HEK293 (cell line): ENCODE data around the gene KARS1.
A peak's percentile ranks its signal among the peaks of the same experiment; 100 is the strongest.

Source experiments
- GFI1B ChIP-seq: fragments of 450-650 bp; formaldehyde crosslinking; IDR thresholded peaks from 2 replicates; pipeline ENCODE4 v1.5.1; 2016; ENCODE audit warnings: missing biosample characterization, missing genetic modification characterization
- IKZF3 ChIP-seq: fragments of 450-650 bp; IDR thresholded peaks from 2 replicates; pipeline ENCODE4 v1.5.0; 2018; ENCODE audit warnings: missing biosample characterization, mild to moderate bottlenecking, missing genetic modification characterization, moderate library complexity
- KLF7 ChIP-seq: fragments of 450-650 bp; formaldehyde crosslinking; IDR thresholded peaks from 2 replicates; pipeline ENCODE4 v1.5.1; 2016; ENCODE audit warnings: missing biosample characterization, missing genetic modification characterization, borderline replicate concordance
- MZF1 ChIP-seq: fragments of 450-650 bp; formaldehyde crosslinking; IDR thresholded peaks from 2 replicates; pipeline ENCODE4 v1.5.1; 2017; ENCODE audit warnings: missing biosample characterization, missing genetic modification characterization, borderline replicate concordance
- REPIN1 ChIP-seq: fragments of 450-650 bp; formaldehyde crosslinking; IDR thresholded peaks from 2 replicates; pipeline ENCODE4 v1.5.1; 2017; ENCODE audit warnings: missing biosample characterization, missing genetic modification characterization, low read depth
- SCRT2 ChIP-seq: fragments of 450-650 bp; formaldehyde crosslinking; IDR thresholded peaks from 2 replicates; pipeline ENCODE4 v1.5.1; 2016; ENCODE audit warnings: missing biosample characterization, missing genetic modification characterization
- SETDB1 ChIP-seq: IDR thresholded peaks from one replicate; pipeline ENCODE4 v1.6.1; 2017; ENCODE audit warnings: mild to moderate bottlenecking, low read length, moderate library complexity, mixed read lengths; ENCODE audit not compliant: insufficient read length
- YY1 ChIP-seq: fragments of 450-650 bp; formaldehyde crosslinking; IDR thresholded peaks from 2 replicates; pipeline ENCODE4 v1.5.1; 2018; ENCODE audit warnings: missing biosample characterization, missing genetic modification characterization
- ZNF274 ChIP-seq, 2 experiments: fragments of 200-500 bp in 1 of 2; fragments of 450-650 bp in 1 of 2; sonication (Bioruptor generic) in 1 of 2; formaldehyde crosslinking in 1 of 2; IDR thresholded peaks; 2 replicates each; pipeline versions ENCODE4 v1.5.1 to v1.6.1; 2014 to 2016; ENCODE audit warnings: borderline replicate concordance in 1 of 2, inconsistent platforms in 1 of 2, low read length in 1 of 2, missing biosample characterization in 1 of 2, missing genetic modification characterization in 1 of 2
- ZNF324 ChIP-seq: fragments of 450-650 bp; formaldehyde crosslinking; IDR thresholded peaks from 2 replicates; pipeline ENCODE4 v1.5.1; 2016; ENCODE audit warnings: missing biosample characterization, missing genetic modification characterization
- ZNF423 ChIP-seq: fragments of 450-650 bp; formaldehyde crosslinking; IDR thresholded peaks from 2 replicates; pipeline ENCODE4 v1.5.1; 2016; ENCODE audit warnings: missing biosample characterization, missing genetic modification characterization
- ZNF473 ChIP-seq: fragments of 450-650 bp; formaldehyde crosslinking; IDR thresholded peaks from 2 replicates; pipeline ENCODE4 v1.5.1; 2017; ENCODE audit warnings: missing biosample characterization, missing genetic modification characterization
- ZNF600 ChIP-seq: fragments of 450-650 bp; formaldehyde crosslinking; IDR thresholded peaks from 2 replicates; pipeline ENCODE4 v1.5.1; 2016; ENCODE audit warnings: missing biosample characterization, missing genetic modification characterization
- ZNF664 ChIP-seq: fragments of 450-650 bp; formaldehyde crosslinking; IDR thresholded peaks from 2 replicates; pipeline ENCODE4 v1.5.1; 2016; ENCODE audit warnings: missing biosample characterization, missing genetic modification characterization
- ZNF670 ChIP-seq: fragments of 450-650 bp; formaldehyde crosslinking; IDR thresholded peaks from 2 replicates; pipeline ENCODE4 v1.5.1; 2016; ENCODE audit warnings: missing biosample characterization, missing genetic modification characterization, low read depth
- ZXDB ChIP-seq: fragments of 450-650 bp; formaldehyde crosslinking; IDR thresholded peaks from 2 replicates; pipeline ENCODE4 v1.5.1; 2016; ENCODE audit warnings: missing biosample characterization, missing genetic modification characterization
- TF ChIP-seq, protein P1 (sequence below): fragments of 450-650 bp; IDR thresholded peaks from 2 replicates; pipeline ENCODE4 v1.5.1; 2018; ENCODE audit warnings: missing biosample characterization, mild to moderate bottlenecking, missing genetic modification characterization
- TF ChIP-seq, protein P2 (sequence below): fragments of 450-650 bp; formaldehyde crosslinking; IDR thresholded peaks from 2 replicates; pipeline ENCODE4 v1.5.1; 2016; ENCODE audit warnings: missing biosample characterization, missing genetic modification characterization
- TF ChIP-seq, protein P3 (sequence below): fragments of 450-650 bp; formaldehyde crosslinking; IDR thresholded peaks from 2 replicates; pipeline ENCODE4 v1.5.1; 2016; ENCODE audit warnings: missing biosample characterization, missing genetic modification characterization
- TF ChIP-seq, protein P4 (sequence below): fragments of 450-650 bp; formaldehyde crosslinking; IDR thresholded peaks from 2 replicates; pipeline ENCODE4 v1.5.1; 2016; ENCODE audit warnings: missing biosample characterization, missing genetic modification characterization
- TF ChIP-seq, protein P5 (sequence below): fragments of 450-650 bp; formaldehyde crosslinking; optimal IDR thresholded peaks from 2 replicates; pipeline ENCODE3; 2016; ENCODE audit warnings: missing biosample characterization, mild to moderate bottlenecking, missing genetic modification characterization
- TF ChIP-seq, protein P6 (sequence below): fragments of 450-650 bp; formaldehyde crosslinking; IDR thresholded peaks from 2 replicates; pipeline ENCODE4 v1.5.1; 2016; ENCODE audit warnings: missing biosample characterization, missing genetic modification characterization

Gene KARS1

DNA sequence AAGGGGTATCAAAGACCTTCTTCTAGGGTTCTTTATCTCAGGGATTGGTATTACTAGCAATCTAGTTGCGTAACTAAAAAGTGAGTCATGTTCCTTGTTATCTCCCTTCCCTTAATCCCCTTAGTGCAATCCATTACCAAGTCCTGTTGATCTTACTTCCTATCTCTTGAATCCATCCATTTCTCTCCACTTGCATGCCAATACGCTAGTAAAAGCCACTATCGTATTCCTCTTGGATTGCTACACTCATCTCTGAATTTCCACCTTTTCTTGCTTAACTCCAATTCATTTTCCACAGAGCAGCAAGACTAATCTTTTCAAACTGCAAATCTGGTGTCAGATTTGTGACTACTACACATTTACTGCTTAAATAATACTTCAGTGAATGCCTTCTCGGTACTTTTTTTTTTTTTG, 22.5 kb downstream of the KARS1 start (continued):
- TF ChIP-seq ZNF600 (tag by site-specific recombination) (peak; percentile 52; the same call in 1 of the 2 replicates), ZNF670 (tag by site-specific recombination) (no peak), REPIN1 (no peak), ZNF324 (tag by site-specific recombination) (0 out of 2 replicates have a peak, but pooled peaks have one; percentile 36), YY1 (tag by site-specific recombination) (no peak), ZNF274 (IDR thresholded peaks at IDR 0.05; ENCODE audit: low read length) (no peak), ZNF274 (tag by site-specific recombination; IDR thresholded peaks at IDR 0.05; ENCODE audit: borderline replicate concordance) (no peak), GFI1B (peak; percentile 86), SETDB1 (no peak), MZF1 (tag by site-specific recombination) (peak; percentile 62; the same call in 1 of the 2 replicates), SCRT2 (tag by site-specific recombination) (peak; percentile 89), IKZF3 (tag by site-specific recombination) (0 out of 2 replicates have a peak, but pooled peaks have one; percentile 47), ZNF423 (tag by site-specific recombination) (no peak), ZXDB (tag by site-specific recombination) (peak; percentile 96), ZNF664 (tag by site-specific recombination) (0 out of 2 replicates have a peak, but pooled peaks have one; percentile 18), ZNF473 (tag by site-specific recombination) (no peak), KLF7 (tag by site-specific recombination) (no peak)
- TF ChIP-seq, protein P1, sequence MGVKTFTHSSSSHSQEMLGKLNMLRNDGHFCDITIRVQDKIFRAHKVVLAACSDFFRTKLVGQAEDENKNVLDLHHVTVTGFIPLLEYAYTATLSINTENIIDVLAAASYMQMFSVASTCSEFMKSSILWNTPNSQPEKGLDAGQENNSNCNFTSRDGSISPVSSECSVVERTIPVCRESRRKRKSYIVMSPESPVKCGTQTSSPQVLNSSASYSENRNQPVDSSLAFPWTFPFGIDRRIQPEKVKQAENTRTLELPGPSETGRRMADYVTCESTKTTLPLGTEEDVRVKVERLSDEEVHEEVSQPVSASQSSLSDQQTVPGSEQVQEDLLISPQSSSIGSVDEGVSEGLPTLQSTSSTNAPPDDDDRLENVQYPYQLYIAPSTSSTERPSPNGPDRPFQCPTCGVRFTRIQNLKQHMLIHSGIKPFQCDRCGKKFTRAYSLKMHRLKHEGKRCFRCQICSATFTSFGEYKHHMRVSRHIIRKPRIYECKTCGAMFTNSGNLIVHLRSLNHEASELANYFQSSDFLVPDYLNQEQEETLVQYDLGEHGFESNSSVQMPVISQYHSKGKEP (tag by site-specific recombination) = no peak; the same call in 1 of the 2 replicates
- TF ChIP-seq, protein P2, sequence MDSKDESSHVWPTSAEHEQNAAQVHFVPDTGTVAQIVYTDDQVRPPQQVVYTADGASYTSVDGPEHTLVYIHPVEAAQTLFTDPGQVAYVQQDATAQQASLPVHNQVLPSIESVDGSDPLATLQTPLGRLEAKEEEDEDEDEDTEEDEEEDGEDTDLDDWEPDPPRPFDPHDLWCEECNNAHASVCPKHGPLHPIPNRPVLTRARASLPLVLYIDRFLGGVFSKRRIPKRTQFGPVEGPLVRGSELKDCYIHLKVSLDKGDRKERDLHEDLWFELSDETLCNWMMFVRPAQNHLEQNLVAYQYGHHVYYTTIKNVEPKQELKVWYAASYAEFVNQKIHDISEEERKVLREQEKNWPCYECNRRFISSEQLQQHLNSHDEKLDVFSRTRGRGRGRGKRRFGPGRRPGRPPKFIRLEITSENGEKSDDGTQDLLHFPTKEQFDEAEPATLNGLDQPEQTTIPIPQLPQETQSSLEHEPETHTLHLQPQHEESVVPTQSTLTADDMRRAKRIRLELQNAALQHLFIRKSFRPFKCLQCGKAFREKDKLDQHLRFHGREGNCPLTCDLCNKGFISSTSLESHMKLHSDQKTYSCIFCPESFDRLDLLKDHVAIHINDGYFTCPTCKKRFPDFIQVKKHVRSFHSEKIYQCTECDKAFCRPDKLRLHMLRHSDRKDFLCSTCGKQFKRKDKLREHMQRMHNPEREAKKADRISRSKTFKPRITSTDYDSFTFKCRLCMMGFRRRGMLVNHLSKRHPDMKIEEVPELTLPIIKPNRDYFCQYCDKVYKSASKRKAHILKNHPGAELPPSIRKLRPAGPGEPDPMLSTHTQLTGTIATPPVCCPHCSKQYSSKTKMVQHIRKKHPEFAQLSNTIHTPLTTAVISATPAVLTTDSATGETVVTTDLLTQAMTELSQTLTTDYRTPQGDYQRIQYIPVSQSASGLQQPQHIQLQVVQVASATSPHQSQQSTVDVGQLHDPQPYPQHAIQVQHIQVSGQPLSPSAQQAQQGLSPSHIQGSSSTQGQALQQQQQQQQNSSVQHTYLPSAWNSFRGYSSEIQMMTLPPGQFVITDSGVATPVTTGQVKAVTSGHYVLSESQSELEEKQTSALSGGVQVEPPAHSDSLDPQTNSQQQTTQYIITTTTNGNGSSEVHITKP (tag by site-specific recombination) = peak; percentile 86
- TF ChIP-seq, protein P3, sequence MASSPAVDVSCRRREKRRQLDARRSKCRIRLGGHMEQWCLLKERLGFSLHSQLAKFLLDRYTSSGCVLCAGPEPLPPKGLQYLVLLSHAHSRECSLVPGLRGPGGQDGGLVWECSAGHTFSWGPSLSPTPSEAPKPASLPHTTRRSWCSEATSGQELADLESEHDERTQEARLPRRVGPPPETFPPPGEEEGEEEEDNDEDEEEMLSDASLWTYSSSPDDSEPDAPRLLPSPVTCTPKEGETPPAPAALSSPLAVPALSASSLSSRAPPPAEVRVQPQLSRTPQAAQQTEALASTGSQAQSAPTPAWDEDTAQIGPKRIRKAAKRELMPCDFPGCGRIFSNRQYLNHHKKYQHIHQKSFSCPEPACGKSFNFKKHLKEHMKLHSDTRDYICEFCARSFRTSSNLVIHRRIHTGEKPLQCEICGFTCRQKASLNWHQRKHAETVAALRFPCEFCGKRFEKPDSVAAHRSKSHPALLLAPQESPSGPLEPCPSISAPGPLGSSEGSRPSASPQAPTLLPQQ (tag by site-specific recombination) = peak; percentile 56; the same call in 1 of the 2 replicates
- TF ChIP-seq, protein P4, sequence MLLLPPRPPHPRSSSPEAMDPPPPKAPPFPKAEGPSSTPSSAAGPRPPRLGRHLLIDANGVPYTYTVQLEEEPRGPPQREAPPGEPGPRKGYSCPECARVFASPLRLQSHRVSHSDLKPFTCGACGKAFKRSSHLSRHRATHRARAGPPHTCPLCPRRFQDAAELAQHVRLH = peak; percentile 62; the same call in 1 of the 2 replicates
- TF ChIP-seq, protein P5, sequence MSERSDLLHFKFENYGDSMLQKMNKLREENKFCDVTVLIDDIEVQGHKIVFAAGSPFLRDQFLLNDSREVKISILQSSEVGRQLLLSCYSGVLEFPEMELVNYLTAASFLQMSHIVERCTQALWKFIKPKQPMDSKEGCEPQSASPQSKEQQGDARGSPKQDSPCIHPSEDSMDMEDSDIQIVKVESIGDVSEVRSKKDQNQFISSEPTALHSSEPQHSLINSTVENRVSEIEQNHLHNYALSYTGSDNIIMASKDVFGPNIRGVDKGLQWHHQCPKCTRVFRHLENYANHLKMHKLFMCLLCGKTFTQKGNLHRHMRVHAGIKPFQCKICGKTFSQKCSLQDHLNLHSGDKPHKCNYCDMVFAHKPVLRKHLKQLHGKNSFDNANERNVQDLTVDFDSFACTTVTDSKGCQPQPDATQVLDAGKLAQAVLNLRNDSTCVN = no peak
- TF ChIP-seq, protein P6, sequence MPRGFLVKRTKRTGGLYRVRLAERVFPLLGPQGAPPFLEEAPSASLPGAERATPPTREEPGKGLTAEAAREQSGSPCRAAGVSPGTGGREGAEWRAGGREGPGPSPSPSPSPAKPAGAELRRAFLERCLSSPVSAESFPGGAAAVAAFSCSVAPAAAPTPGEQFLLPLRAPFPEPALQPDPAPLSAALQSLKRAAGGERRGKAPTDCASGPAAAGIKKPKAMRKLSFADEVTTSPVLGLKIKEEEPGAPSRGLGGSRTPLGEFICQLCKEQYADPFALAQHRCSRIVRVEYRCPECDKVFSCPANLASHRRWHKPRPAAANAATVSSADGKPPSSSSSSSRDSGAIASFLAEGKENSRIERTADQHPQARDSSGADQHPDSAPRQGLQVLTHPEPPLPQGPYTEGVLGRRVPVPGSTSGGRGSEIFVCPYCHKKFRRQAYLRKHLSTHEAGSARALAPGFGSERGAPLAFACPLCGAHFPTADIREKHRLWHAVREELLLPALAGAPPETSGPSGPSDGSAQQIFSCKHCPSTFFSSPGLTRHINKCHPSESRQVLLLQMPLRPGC (tag by site-specific recombination) = peak; percentile 65; the same call in 1 of the 2 replicates
